OCI-M2 (cell line): ENCODE results near the gene TTYH3.

ENCODE experiments used
- DNase-seq: peaks from one replicate; lab custom pipeline; 2025; ENCODE audit not compliant: unreplicated experiment; lab: John Stamatoyannopoulos, UW

TTYH3 gene

DNA sequence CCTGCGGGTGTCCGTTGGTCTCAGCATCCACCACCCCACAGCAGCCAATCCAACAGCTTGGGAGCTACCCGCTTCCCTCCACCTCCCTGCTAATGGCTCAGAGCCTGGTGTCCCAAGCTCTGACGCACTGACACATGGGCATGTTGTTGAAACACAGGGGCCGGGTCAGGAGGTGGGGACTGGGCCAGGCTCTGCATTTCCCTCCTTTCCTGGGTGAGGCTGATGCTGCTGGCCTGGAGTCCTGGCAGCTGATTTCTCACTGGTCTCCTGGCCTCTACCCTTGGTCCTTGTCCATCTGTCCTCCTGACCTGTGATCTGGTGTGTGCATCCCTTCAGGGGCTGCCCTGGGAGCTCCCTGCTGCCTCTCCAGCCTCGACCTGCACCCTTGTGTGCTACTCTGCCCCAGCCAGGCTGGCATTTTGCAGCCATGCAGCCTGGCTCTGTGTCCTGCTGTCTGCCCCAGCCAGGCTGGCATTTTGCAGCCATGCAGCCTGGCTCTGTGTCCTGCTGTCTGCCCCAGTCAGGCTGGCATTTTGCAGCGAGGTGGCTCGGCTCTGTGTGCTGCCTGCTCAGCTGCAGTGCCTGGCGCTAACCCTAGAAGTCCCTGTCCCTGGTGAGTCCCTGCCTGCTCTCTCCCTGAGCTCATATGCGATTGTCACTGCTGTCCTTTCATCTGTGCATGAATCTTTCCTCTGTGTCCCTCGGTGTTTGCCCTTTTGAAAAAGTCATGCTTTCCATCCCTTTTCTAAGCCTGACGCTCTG lies 70.2 kb downstream of the TTYH3 start:
- no peak for DNase-seq

DNA sequence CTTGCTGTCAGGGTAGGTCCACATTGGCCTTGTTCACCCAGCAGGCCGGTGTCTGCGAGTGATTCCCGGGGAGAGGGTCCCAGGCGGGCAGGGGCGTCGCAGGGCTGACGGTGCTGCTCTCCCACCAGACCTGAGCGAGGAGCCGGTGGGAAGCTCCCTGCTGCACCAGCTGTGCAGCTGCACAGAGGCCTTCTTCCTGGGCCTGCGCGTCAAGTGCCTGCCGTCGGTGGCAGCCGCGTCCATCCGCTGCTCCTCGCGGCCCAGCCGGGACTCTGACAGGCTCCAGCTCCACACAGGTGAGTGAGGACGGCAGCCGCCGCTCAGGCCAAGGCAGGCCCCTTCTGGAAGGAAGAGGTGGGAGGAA lies 70.8 kb downstream of the TTYH3 start:
- no peak for DNase-seq

DNA sequence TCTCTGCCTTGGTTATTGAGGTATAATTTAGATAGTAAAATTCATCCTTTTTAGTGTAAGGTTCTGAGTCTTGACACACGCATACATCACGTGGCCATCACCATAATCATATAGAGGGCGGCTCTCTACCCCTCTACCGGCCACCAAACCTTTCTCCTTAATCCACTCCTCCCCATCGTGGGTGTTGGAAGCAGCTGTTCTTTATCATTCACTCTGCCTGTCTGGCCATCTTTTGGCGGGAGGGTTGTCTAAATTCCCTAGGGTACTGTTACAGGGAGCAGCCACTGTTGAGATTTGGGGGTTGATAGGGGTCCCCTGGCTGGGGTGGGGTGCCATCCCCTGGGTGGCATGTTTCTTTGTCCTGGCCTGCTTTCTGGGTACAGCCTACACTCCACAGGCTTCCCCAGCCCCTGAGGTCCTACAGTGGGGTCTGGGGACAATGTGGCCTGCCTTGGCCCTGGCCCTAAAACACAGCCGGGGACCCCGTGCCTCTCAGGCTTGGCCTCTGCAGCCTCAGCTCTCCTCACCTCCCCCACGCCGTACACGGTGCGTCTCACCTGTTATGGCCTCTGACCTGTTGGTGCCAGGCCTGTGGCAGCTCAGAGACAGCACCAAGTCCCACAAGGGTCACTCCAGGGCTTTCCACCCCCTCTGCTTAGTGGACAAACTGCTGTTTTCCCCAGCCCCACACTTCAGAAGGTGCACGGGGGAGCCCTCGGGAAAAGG lies 73.7 kb downstream of the TTYH3 start:
- no peak for DNase-seq

DNA sequence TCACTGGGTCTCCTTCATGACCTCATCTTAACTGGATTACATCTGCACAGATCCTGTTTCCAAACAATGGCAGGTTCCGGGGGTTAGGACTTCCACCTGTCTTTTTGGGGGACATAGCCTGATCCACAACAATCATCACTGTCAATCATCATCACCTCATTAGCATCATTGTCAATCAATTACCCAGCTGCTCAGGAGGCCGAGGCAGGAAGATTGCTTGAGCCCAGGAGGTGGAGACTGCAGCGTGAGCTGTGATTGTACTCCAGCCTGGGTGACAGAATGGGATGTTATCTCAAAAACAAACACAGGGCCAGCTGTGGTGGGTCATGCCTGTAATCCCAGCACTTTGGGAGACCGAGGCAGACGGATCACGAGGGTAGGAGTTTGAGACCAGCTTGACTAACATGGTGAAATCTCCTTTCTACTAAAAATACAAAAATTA lies 74.9 kb downstream of the TTYH3 start:
- no peak for DNase-seq

DNA sequence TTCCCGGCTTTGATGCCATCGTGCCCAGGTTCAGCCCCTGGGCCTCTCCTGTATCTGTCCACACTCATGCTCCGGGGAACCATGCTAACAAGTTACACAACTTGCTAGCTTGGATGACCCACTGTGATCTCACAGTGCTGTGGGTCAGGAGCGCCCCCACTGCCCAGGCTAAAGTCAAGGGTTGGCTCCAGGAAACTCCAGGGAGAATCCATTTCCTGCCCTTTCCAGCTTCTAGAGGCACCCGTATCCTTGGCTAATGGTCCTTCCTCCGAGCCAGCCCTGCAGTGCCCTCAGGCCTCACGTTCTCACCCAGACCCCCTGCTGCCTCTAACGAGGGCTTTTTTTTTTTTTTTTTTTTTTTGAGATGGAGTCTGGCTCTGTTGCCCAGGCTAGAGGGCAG lies 75.7 kb downstream of the TTYH3 start:
- no peak for DNase-seq

DNA sequence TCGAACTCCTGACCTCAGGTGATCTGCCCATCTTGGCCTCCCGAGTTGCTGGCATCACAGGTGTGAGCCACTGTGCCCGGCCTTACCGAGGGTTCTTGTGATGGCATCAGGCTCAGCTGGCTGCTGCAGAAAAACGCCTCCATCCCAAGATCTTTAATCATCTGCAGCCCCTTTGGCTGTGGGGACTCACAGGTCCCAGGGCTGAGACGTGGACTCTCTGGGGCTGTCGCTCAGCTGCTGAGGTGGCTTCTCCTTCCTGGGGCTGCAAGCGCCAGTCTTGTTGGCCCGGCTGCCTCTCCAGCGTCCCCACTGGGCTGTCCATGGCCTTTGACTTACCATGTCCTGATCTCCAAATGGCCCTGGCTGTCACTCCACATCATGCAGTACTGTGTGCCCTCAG lies 76.3 kb downstream of the TTYH3 start:
- DNase-seq: no peak

DNA sequence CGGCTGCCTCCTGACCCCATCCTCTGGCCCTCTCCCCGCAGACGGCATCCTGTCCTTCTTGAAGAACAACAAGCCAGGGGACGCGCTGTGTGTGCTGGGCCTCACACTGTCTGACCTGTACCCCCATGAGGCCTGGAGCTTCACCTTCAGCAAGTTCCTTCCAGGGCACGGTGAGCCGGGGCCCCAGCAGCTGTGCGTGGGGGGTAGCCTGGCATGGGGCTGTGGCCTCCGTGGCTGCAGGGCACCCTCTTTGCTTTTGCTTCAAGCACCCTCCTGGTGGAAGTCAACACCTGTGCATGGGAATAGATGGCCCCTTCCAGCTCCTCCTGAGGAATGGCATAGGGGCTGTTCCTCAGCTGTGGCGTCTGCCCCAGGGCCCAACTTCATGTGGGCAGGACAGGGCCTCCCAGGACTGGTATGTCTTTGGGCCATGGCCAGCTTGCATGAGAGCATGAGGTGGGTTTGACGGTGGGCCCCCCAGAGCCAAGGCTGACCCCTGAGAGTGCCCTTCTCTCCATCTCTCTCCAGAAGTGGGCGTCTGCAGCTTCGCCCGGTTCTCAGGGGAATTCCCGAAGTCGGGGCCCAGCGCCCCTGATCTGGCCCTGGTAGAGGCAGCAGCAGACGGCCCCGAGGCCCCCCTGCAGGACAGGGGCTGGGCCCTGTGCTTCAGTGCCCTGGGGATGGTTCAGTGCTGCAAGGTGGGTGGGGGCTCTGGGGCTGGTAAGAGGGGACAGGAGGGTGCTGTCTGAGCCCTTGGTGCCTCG lies 76.9 kb downstream of the TTYH3 start:
- DNase-seq: no peak

DNA sequence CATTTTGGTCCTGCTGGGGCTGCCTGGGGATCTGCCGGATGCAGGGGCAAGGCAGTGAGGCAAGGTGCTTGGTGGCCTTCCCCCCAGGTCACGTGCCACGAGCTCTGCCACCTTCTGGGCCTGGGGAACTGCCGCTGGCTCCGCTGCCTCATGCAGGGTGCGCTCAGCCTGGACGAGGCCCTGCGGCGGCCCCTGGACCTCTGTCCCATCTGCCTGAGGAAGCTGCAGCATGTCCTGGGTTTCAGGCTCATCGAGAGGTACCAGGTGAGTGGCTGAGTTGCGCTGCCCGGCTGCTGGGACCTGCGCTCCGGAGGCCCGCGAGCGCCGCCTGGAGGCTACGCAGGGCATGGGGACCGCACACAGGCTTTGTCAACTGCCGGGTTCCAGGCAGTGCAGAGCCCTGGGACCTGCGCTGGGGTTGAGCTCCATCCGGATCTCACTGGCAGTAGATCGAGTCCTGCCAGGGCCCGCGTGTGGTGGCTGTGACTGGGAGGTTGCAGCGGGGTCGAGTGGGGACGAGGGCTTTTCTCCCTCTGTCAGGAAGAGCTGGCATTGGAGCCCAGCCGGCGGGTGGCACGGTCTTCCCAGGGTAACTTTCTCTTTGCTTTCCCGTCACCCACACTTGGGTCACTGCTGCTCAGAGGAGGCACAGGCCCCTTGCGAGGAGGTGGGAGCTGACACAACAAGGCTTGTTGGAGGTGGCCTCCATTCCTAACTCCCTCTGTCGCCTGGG lies 77.9 kb downstream of the TTYH3 start:
- no peak for DNase-seq

DNA sequence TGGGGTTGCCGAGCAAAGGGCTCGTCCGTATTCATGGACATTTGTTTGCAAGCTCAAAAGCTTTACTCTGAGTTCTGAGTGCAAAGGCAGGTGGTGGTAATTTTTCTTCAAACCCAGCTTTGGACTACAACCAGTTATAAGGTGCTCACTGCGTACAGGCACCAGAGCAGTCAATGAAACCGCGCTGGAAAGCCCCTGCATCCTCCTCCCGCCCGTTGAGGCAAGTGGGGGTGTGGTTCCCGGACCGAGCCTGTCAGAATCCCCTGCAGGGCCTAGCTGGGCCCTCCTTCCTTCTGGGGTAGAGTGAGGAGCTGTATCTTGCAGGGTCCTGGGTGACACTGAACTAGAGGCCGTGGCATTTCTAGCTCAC lies 78.5 kb downstream of the TTYH3 start:
- DNase-seq: no peak

DNA sequence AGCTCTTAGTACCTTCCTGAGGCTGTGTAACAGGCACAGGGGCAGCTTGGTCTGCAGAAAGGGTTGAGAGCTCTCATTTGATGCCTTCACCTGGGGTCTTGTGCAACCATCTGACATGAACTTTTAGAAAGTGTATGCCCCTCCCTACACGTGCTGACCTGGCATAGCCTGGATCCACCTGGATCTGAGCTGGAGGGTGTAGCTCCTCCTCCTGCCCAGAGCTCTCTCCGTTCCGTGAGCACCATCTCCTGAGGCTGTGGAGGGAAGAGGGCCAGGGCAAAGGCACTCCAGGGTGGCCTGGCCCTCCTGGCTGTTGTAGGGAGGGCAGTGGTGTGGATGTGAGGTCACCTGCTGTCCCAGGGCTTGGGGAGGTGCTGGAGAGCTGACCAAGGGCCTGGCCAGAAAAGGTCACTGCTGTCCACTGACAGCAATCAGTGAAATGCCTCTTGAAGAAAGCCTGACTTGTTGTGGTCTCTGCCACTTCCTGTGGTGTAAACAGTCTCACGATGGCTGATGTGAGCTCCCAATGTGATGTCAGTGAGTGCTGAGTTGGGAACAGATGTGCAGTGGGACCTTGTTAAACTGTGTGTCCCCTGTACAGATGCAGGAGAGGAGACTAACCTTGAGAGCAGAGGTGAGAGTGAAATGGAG lies 79.2 kb downstream of the TTYH3 start:
- no peak for DNase-seq

DNA sequence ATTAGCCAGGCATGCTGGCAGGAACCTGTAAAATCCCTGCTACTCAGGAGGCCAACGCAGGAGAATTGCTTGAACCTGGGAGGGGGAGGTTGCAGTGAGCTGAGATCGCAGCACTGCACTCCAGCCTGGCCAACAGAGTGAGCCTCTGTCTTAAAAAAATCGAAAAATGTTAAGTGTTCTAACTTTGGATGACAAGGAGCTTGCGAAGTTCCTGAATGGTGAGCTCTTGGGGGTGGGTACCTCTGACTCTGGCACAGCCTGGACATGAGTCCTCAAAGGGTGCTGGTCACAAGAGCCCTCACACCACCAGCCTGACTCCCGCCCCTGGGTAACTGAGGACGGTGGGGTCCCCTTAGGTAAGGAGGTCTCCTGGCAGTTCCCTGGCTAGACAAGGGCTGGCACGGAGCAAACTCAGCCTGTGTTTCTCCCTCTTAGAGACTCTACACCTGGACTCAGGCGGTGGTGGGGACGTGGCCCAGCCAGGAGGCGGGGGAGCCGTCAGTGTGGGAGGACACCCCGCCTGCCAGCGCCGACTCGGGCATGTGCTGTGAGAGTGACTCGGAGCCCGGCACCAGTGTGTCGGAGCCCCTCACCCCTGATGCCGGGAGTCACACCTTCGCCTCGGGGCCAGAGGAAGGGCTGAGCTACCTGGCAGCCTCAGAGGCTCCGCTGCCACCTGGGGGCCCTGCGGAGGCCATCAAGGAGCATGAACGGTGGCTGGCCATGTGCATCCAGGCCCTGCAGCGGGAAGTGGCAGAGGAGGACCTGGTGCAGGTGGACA lies 80.3 kb downstream of the TTYH3 start:
- DNase-seq: no peak

DNA sequence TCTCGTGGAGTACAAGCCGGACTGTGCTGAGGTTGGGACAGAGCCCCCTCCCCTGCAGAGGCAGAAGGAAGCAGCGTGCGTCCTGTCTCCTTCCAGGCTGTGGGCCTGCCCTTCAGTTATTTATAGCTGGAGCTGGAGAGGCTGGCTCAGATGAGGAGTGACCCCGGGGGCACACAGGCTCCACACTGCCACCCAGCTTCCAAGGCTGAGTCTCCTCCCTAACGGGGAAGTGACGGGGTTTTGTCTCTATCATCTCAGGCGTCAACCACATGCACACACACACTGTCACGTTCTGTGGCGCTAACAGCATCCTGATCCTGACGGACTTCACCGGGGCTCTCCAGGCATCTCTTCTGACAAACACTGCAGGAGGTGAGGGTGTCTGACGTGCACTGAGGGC lies 81.6 kb downstream of the TTYH3 start:
- DNase-seq: no peak

DNA sequence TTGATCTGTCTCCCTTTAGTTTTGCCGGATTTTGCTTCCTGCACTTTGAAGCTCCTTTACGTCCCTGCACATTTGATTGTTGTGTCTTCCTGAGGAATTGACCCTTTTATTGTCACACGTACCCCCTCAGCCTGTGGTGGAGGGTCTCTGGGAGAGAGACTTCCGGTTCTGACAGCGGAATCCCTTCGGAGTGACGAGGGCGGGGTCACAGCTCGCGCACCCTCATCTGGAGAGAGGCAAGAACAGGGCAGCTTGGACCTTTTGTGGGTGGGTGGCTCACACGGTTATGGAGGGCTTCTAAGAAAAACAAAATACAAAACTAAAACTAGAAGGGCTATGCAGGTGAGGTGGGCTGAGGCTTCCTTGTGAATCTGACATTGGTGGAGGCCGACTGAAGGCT lies 82.2 kb downstream of the TTYH3 start:
- no peak for DNase-seq
